Lung (tissue), 12 donors: ENCODE data around the gene APRT. TPM values are rescaled to one million over a fixed set of nuclear protein-coding genes. Genes with fewer than 3 reads are reported as not detected.

Experiments
- ATAC-seq: fragments of 200-7000 bp; cut with Tn5 transposase; one replicate; pipeline ENCODE4 v1.9.1; 2020; ENCODE audit warnings: moderate number of reproducible peaks; ENCODE audit not compliant: insufficient read depth, low FRiP score
- DNase-seq, 3 donors: peaks; one replicate each; pipeline ENCODE4 v3.0.0-alpha.2; 2013 to 2017
- H3K27ac ChIP-seq, 2 donors: one replicate each; pipeline ENCODE4 v1.5.1; 2013; ENCODE audit warnings: mild to moderate bottlenecking in 2 of 2, moderate library complexity in 2 of 2, control low read depth in 1 of 2, inconsistent platforms in 1 of 2, low read depth in 1 of 2, low read length in 1 of 2
- H3K27me3 ChIP-seq, 3 donors: one replicate each; pipeline ENCODE4 v1.5.1; 2013; ENCODE audit warnings: low read length in 2 of 3; ENCODE audit not compliant: control insufficient read depth in 3 of 3, insufficient read depth in 3 of 3
- H3K36me3 ChIP-seq, 4 donors: one replicate each; pipeline ENCODE4 v1.5.1; 2013; ENCODE audit warnings: low read length in 4 of 4, mild to moderate bottlenecking in 1 of 4, moderate library complexity in 1 of 4; ENCODE audit not compliant: control insufficient read depth in 4 of 4, insufficient read depth in 4 of 4
- H3K4me1 ChIP-seq, 5 donors: one replicate each; pipeline ENCODE4 v1.5.1; 2013; ENCODE audit warnings: low read length in 5 of 5, mild to moderate bottlenecking in 2 of 5, moderate library complexity in 1 of 5; ENCODE audit not compliant: control insufficient read depth in 5 of 5, insufficient read depth in 5 of 5
- H3K4me3 ChIP-seq: one replicate; pipeline ENCODE4 v1.5.1; 2013; ENCODE audit warnings: mild to moderate bottlenecking, control low read depth, moderate library complexity
- H3K9ac ChIP-seq, 2 donors: one replicate each; pipeline ENCODE4 v1.5.1; 2013; ENCODE audit warnings: low read length in 2 of 2, control low read depth in 1 of 2; ENCODE audit not compliant: insufficient read depth in 1 of 2
- H3K9me3 ChIP-seq, 4 donors: one replicate each; pipeline ENCODE4 v1.5.1; 2013; ENCODE audit warnings: low read length in 3 of 4, mild to moderate bottlenecking in 1 of 4, moderate library complexity in 1 of 4; ENCODE audit not compliant: control insufficient read depth in 4 of 4, insufficient read depth in 3 of 4
- CTCF ChIP-seq: IDR thresholded peaks from 2 replicates; pipeline ENCODE4 v1.5.1; 2012; ENCODE audit warnings: mild to moderate bottlenecking; ENCODE audit errors: control extremely low read depth, extremely low read depth
- WGBS, 2 donors: extraction: QIAGEN DNeasy Blood & Tissue Kit; methylation state at CpG; one replicate each; pipeline ENCODE4 v1.1.7; 2013; 5-methylcytosine and 5-hydroxymethylcytosine counted together
- polyA plus RNA-seq, 2 donors: library from polyadenylated mRNA; stranded (reverse); fragments of 200-250 nt; gene quantifications; one replicate each; pipeline ENCODE4 v1.2.1, GENCODE V29; 2013
- total RNA-seq, 2 donors: library from RNA; depleted of rRNA in 1 of 2; stranded (reverse); fragments of >200 nt in 1 of 2; gene quantifications; one replicate each; pipeline ENCODE4 v1.2.1, GENCODE V29; 2014 to 2021
- donor health status: control.
- donor health status: control.
- donor health status: Bipolar disorder and iron deficiency.
- donor health status: healthy.
- donor health status: DM: yes; HTN: yes; CAD: no.

The APRT gene
- total and polyA plus RNA-seq, 4 donors: 44.2 to 260 (median 176) TPM

- Histone ChIP-seq H3K27me3 (no peaks in the 10 kb centered on the region), H3K4me1 (peaks cover 0 to 10% (median 0%) of the 10 kb centered on the region in 5 donors), H3K4me3 (no peak overlapping the region), H3K9ac (no peak overlapping the region), H3K9me3 (no peaks in the 10 kb centered on the region), H3K36me3 (no peaks in the 10 kb centered on the region), H3K27ac (no peak overlapping the region)
- no peak for TF ChIP-seq CTCF
- DNase-seq (no peak), ATAC-seq (no peak)
- WGBS, 2 donors: 36 to 66% methylated on average over 17 of the region's 17 CpGs
These were observed 12.0 kb downstream of the APRT start for GRCh38 chr16:88799569-88800276.

- Histone ChIP-seq H3K4me1 (peaks cover 0 to 4% (median 0%) of the 10 kb centered on the region in 5 donors), H3K4me3 (no peak overlapping the region), H3K27ac (no peak overlapping the region), H3K9ac (no peak overlapping the region), H3K27me3 (no peaks in the 10 kb centered on the region), H3K36me3 (no peaks in the 10 kb centered on the region), H3K9me3 (no peaks in the 10 kb centered on the region)
- DNase-seq (no peak), ATAC-seq (no peak)
- no peak for TF ChIP-seq CTCF
These were observed 12.8 kb downstream of the APRT start for GRCh38 chr16:88798772-88799455.

GRCh38 chr16:88798073-88798472, 13.7 kb downstream of the APRT start:
- Histone ChIP-seq H3K27ac (no peak overlapping the region), H3K27me3 (no peaks in the 10 kb centered on the region), H3K9ac (no peak overlapping the region), H3K4me1 (peaks cover 0 to 4% (median 0%) of the 10 kb centered on the region in 5 donors), H3K36me3 (no peaks in the 10 kb centered on the region), H3K4me3 (no peak overlapping the region), H3K9me3 (no peaks in the 10 kb centered on the region)
- no peak for TF ChIP-seq CTCF
- ATAC-seq (no peak), DNase-seq (no peak)
- WGBS, 2 donors: 94 to 97% methylated on average over 4 of the region's 4 CpGs
